Measurements from ENCODE around the gene CLEC4C. TPM values are rescaled to one million over a fixed set of nuclear protein-coding genes. Genes with fewer than 3 reads are reported as not detected.
A peak's percentile ranks its signal among the peaks of the same experiment; 100 is the strongest.
"Not testable (repeated sequence)": the region's sequence is repeated elsewhere in the genome, so short reads cannot be mapped to it uniquely, and the experiment has no call there.

CLEC4C gene, protein sequence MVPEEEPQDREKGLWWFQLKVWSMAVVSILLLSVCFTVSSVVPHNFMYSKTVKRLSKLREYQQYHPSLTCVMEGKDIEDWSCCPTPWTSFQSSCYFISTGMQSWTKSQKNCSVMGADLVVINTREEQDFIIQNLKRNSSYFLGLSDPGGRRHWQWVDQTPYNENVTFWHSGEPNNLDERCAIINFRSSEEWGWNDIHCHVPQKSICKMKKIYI
- total RNA-seq, result not detected

DNA sequence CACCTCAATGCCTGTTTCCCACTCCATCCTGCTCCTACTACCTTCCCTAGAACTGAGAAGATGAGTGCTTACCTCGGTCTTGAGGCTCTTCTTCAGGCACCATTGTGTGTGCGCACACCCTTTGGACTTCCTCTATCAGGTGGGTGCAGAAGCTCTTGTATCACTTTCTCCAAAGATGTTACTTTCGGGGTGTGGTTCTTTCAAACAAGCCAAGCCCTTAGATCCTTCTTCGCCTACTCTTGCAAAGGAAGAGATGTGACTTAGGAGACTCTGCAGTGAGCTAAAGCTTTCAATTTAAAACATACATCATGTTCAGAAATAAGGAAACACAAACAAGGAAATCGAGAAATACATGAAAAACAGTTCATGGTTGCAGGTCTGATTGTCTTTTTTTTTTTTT is at the start of gene CLEC4C:
CLEC4C (minus strand) TSS at position 130 of the 400 bp plus-strand sequence; CDS start at position 103, 27 bp downstream.
- CTCF ChIA-PET, result interaction anchor here (0.6 to 0.8 kb wide), 3 partner anchors 298 to 704 kb away, joined by 3 to 6 read pairs (median 3); no protein-coding TSS in a partner anchor
- Mint-ChIP-seq H3K27me3 (no peaks in the 10 kb centered on the region), H3K4me3 (no peak within 1 kb of the TSS), H3K27ac (no peak within 1 kb of the TSS), H3K36me3 (ENCODE audit: low read depth) (no peaks in the 10 kb centered on the region), H3K4me1 (no peaks in the 10 kb centered on the region), H3K9me3 (no peaks in the 10 kb centered on the region)
- DNase-seq, result no peak
- POLR2A ChIA-PET, result no interaction called here

DNA sequence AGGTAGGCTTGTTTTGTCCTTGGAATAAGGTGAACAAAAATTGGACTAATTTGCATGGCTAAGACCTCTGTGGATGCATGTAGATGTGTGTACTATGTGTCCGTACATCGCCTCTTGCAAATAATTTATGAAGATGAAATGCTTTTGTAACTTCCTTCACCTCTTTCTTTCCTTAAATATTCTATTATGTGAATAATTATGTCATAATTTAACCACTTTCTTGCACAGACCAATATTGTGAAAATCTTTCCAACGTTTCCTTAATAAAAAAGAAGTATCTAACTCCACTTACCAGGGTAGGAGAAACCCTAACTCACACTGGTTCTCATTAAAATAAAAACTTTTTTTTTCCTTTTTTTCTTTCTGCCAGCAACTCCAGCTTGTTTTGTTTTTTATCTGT is 46.0 kb upstream of the CLEC4C start:
- Mint-ChIP-seq H3K36me3 (ENCODE audit: low read depth) (no peaks in the 10 kb centered on the region), H3K4me1 (no peaks in the 10 kb centered on the region), H3K27me3 (peaks cover 10% of the 10 kb centered on the region), H3K4me3 (no peak overlapping the region), H3K9me3 (no peaks in the 10 kb centered on the region), H3K27ac (no peak overlapping the region)
- CTCF ChIA-PET, result no interaction called here
- DNase-seq, result no peak
- POLR2A ChIA-PET, result no interaction called here

DNA sequence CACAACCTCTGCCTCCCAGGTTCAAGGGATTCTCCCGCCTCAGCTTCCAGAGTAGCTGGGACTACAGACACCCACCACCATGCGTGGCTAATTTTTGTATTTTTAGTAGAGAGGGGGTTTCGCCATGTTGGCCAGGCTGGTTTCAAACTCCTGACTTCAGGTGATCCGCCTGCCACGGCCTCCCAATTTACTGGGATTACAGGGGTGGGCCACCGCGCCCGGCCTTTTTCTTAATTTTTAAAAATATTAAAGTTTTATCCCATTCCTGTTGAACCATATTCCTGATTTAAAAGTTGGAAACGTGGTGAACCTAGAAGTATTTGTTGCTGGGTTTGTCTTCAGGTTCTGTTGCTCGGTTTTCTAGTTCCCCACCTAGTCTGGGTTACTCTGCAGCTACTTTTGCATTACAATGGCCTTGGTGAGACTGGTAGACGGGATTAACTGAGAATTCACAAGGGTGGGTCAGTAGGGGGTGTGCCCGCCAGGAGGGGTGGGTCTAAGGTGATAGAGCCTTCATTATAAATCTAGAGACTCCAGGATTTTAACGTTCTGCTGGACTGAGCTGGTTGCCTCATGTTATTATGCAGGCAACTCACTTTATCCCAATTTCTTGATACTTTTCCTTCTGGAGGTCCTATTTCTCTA is 41.8 kb upstream of the CLEC4C start, which contains the start of gene NANOG:
NANOG (plus strand) TSS at position 519 of the 645 bp plus-strand sequence. CDS start 213 bp downstream, outside the sequence.
- CTCF ChIA-PET; H3K9me3 Mint-ChIP-seq; DNase-seq; POLR2A ChIA-PET; H3K4me1 Mint-ChIP-seq; H3K27ac Mint-ChIP-seq; H3K36me3 Mint-ChIP-seq (ENCODE audit: low read depth); H3K4me3 Mint-ChIP-seq: not testable (repeated sequence)
- H3K27me3 Mint-ChIP-seq, result peaks cover 13% of the 10 kb centered on the region

DNA sequence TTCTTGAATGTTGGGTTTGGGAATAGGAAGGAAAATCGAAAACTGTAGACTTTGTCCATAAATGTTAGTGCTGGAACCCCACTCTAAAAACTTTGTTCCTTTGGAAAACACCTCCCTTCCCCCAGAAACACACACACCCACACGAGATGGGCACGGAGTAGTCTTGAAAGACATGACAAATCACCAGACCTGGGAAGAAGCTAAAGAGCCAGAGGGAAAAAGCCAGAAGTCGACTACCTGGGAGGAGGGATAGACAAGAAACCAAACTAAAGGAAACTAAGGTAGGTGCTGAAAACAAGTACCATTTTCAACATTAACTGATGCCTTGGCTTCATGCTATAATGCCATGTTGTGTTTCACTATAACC is 41.1 kb upstream of the CLEC4C start:
- no peaks in the 10 kb centered on the region for H3K9me3 Mint-ChIP-seq
- H3K4me1 Mint-ChIP-seq, result no peaks in the 10 kb centered on the region
- H3K36me3 Mint-ChIP-seq (ENCODE audit: low read depth), result no peaks in the 10 kb centered on the region
- no peak overlapping the region for H3K4me3 Mint-ChIP-seq
- ChIA-PET CTCF (no interaction called here), POLR2A (no interaction called here)
- peaks cover 10% of the 10 kb centered on the region for H3K27me3 Mint-ChIP-seq
- DNase-seq, result no peak
- no peak overlapping the region for H3K27ac Mint-ChIP-seq

DNA sequence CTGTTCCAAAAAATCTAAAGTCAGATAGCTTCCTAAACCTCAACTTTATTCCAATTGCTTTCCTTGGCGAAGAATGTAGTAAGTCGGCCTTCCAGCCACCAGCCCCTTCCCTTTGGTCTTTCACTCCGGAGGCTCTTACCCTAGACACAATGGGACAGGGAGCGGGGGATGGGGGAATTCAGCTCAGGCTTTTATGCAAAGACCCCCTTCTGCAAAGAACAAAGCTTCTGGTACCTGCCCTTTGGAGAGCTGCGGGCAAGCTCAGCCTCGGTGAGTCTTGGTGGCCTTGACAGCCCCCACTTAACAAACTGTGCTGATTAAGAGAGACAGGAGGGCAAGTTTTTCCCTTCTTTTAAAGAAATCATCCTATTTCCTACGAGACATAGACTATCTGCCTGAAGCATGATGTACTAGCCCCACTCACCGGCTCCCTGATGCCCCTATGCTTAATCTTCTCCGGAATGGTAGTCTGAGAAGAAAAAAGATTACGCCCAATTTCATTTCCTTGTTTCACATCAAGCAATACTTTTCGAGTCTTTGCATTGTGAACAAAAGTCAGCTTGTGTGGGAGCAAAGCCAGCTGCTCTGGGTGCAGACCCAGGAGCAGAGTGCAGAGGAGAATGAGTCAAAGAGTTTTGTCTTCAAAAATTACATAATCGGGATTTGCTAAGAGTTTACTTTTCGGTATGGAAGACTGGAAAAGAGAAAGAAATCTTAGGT is 40.6 kb upstream of the CLEC4C start:
- no peaks in the 10 kb centered on the region for H3K4me1 Mint-ChIP-seq
- no peaks in the 10 kb centered on the region for H3K36me3 Mint-ChIP-seq (ENCODE audit: low read depth)
- no peak overlapping the region for H3K27ac Mint-ChIP-seq
- ChIA-PET POLR2A (no interaction called here), CTCF (no interaction called here)
- H3K27me3 Mint-ChIP-seq, result peaks cover 10% of the 10 kb centered on the region
- no peaks in the 10 kb centered on the region for H3K9me3 Mint-ChIP-seq
- H3K4me3 Mint-ChIP-seq, result no peak overlapping the region
- no peak for DNase-seq

DNA sequence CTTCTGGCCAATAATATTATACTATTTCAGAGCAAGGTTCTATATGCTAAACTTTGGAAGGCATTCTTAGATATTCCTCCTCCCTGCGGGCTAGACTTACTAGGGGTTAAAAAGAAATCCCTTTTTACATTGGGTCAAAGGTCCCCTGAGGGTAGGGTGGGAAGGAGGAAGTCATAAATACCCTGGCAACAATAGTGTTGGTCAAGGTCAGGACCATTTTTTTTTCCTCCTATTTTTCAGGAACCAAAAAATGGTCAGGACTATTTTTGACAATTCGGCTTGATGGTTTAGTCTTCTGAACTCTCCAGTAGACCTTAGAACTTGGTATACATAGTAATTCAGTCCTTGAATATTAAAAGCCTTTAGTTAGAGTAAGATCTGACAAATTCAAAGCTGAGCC is 37.5 kb upstream of the CLEC4C start:
- POLR2A ChIA-PET, result no interaction called here
- CTCF ChIA-PET, result no interaction called here

DNA sequence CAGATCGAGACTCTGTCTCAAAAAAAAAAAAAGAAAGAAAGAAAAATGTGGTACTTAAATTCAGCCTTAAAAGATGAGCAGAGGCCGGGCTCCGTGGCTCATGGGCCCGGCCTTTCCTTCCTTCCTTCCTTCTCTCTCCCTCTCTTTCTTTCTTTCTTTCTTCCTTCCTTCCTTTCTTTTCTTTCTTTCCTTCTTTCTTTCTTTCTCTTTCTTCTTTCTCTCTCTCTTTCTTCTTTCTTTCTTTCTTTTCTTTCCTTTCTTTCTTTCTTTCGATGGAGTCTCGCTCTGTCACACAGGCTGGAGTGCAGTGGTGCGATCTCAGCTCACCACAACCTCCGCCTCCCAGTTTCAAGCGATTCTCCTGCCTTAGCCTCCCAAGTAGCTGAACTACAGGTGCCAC is 36.3 kb upstream of the CLEC4C start:
- DNase-seq; POLR2A ChIA-PET; H3K27ac Mint-ChIP-seq; H3K4me3 Mint-ChIP-seq; H3K27me3 Mint-ChIP-seq; H3K36me3 Mint-ChIP-seq (ENCODE audit: low read depth); H3K9me3 Mint-ChIP-seq; H3K4me1 Mint-ChIP-seq: not testable (repeated sequence)
- CTCF ChIA-PET, result interaction anchor here (0.6 to 1.0 kb wide), 2 partner anchors 24 to 160 kb away, joined by 3 to 6 read pairs; no protein-coding TSS in a partner anchor

More for the DNA sequence above, 37.5 kb upstream of the CLEC4C start:
- Mint-ChIP-seq H3K27ac (no peak overlapping the region), H3K4me1 (no peaks in the 10 kb centered on the region), H3K4me3 (no peak overlapping the region), H3K9me3 (no peaks in the 10 kb centered on the region), H3K36me3 (ENCODE audit: low read depth) (no peaks in the 10 kb centered on the region), H3K27me3 (peaks cover 5% of the 10 kb centered on the region)
- no peak for DNase-seq

DNA sequence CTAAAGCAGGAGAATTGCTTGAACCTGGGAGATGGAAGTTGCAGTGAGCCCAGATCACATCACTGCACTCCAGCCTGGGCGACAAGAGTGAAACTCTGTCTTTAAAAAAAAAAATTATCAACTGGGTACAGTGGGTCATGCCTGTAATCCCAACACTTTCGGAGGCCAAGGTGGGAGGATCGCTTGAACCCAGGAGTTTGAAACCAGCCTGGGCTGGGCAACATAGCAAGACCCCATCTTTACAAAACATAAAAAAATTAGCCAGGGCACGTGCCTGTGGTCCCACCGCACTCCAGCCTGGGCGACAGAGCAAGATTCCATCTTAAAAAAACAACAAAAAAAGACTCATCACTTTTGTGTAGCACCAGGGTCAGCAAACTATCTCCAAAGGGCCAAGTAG is 34.9 kb upstream of the CLEC4C start:
- H3K27me3 Mint-ChIP-seq, result peaks cover 3% of the 10 kb centered on the region
- ChIA-PET POLR2A (no interaction called here), CTCF (no interaction called here)
- H3K4me1 Mint-ChIP-seq, result no peaks in the 10 kb centered on the region
- H3K36me3 Mint-ChIP-seq (ENCODE audit: low read depth), result no peaks in the 10 kb centered on the region
- H3K4me3 Mint-ChIP-seq, result no peak overlapping the region
- H3K9me3 Mint-ChIP-seq, result no peaks in the 10 kb centered on the region
- DNase-seq, result no peak
- H3K27ac Mint-ChIP-seq, result no peak overlapping the region

DNA sequence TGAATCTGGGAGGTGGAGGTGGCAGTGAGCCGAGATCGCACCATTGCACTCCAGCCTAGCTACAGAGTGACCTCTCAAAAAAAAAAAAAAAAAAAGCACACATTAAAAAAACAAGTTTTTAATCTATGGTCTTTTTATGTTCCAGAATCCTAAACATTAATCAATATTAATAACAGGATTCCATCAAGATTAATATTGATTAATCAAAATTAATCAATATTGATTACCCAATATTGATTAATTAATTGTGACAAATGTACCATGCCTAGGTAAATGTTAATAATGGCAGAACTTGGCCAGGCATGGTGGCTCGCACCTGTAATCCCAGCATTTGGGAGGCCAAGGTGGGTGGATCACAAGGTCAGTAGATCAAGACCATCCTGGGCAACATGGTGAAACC is 34.1 kb upstream of the CLEC4C start:
- no peak for DNase-seq
- ChIA-PET CTCF (interaction anchor here (0.7 kb wide), 1 partner anchor 27 kb away, joined by 4 read pairs; no protein-coding TSS in a partner anchor), POLR2A (no interaction called here)
- Mint-ChIP-seq H3K4me1 (no peaks in the 10 kb centered on the region), H3K27ac (no peak overlapping the region), H3K36me3 (ENCODE audit: low read depth) (no peaks in the 10 kb centered on the region), H3K4me3 (no peak overlapping the region), H3K9me3 (no peaks in the 10 kb centered on the region), H3K27me3 (peaks cover 3% of the 10 kb centered on the region)

DNA sequence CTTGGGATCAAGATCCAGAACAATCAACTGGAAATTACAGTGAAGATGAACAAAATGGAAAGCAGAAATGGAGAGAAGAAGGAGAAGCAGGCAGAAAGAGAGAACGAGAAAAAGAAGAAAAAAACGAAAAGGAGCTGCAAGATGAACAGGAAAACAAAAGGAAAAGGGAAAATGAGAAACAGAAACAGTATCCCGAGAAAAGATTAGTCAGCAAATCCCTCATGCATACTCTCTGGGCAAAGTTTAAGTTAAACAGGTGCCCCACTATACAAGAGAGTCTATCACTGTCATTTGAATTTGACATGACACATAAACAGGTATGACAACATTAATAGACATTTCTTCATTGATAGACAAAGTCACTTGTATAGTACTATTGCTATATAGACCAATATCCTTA is 22.8 kb upstream of the CLEC4C start:
- ChIA-PET CTCF (interaction anchor here (0.6 to 1.3 kb wide), 2 partner anchors 11 to 327 kb away, joined by 3 read pairs; no protein-coding TSS in a partner anchor), POLR2A (no interaction called here)
- peaks cover 3% of the 10 kb centered on the region for H3K27me3 Mint-ChIP-seq
- no peak overlapping the region for H3K4me3 Mint-ChIP-seq
- H3K36me3 Mint-ChIP-seq (ENCODE audit: low read depth), result no peaks in the 10 kb centered on the region
- no peak overlapping the region for H3K27ac Mint-ChIP-seq
- no peaks in the 10 kb centered on the region for H3K9me3 Mint-ChIP-seq
- H3K4me1 Mint-ChIP-seq, result no peaks in the 10 kb centered on the region
- DNase-seq, result no peak

DNA sequence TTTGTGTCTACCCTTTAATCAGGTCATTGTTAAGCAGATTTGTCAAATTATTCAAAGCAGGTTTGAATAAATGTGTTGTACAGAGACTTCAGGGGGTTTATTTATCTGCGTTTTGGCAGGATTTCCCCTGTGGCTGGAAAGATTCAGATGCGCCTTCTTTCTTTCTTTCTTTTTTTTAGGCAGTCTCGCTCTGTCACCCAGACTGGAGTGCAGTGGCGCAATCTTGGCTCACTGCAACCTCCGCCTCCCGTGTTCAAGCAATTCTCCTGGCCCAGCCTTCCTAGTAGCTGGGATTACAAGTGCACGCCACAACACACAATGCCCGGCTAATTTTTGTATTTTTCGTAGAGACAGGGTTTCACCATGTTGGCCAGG is 11.6 kb upstream of the CLEC4C start:
- Mint-ChIP-seq H3K27ac (no peak overlapping the region), H3K27me3 (no peaks in the 10 kb centered on the region), H3K4me3 (no peak overlapping the region), H3K4me1 (peaks cover 4% of the 10 kb centered on the region), H3K9me3 (no peaks in the 10 kb centered on the region), H3K36me3 (ENCODE audit: low read depth) (no peaks in the 10 kb centered on the region)
- ChIA-PET POLR2A (no interaction called here), CTCF (interaction anchor here (1.0 kb wide), 1 partner anchor 12 kb away, joined by 3 read pairs; no protein-coding TSS in a partner anchor)
- DNase-seq, result no peak

DNA sequence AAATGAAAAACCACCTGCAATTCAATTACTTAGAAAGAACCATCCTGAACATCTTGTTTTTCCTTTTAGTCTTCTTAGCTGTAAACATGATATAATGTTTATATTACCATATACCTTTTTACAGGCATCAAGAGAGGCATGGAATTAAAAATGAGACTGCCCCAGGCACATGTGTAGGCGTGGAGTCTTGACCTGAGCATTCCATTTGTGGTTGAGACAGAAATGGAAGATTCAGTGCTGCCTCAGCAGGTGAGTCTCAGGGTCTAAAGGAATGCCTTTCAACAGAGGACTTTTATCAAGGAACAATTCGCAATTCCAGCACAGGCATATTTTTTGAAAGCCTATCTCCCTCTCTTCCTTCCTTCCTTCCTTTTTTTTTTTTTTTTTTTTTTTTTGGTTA is 9.8 kb upstream of the CLEC4C start:
- Mint-ChIP-seq H3K4me3 (no peak overlapping the region), H3K27ac (no peak overlapping the region), H3K27me3 (no peaks in the 10 kb centered on the region), H3K4me1 (peaks cover 6% of the 10 kb centered on the region), H3K36me3 (ENCODE audit: low read depth) (no peaks in the 10 kb centered on the region), H3K9me3 (no peaks in the 10 kb centered on the region)
- no peak for DNase-seq
- CTCF ChIA-PET, result no interaction called here
- POLR2A ChIA-PET, result no interaction called here

DNA sequence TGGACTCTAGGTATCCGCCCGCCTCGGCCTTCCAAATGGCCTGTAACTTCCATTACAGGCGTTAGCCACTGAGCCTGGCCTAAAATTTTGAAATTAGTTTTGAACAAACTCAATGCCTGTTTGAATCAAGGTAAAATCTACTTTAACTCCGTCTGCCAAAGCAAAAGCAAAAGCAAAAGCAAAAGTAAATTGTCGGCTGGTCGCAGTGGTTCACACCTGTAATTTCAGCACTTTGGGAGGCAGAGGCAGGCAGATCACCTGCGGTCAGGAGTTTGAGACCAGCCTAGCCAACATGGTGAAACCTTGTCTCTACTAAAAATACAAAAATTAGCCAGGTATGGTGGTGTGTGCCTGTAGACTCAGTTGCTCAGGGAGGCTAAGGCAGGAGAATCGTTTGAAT is 8.5 kb upstream of the CLEC4C start:
- CTCF ChIA-PET; H3K27ac Mint-ChIP-seq; H3K27me3 Mint-ChIP-seq; H3K9me3 Mint-ChIP-seq; POLR2A ChIA-PET; H3K4me1 Mint-ChIP-seq; H3K36me3 Mint-ChIP-seq (ENCODE audit: low read depth): not testable (repeated sequence)
- H3K4me3 Mint-ChIP-seq, result peak overlapping the region; percentile 22
- DNase-seq, result peak; percentile 39
